NCI-H526 (cell line): ENCODE data around the gene POU2F3.
A peak's percentile ranks its signal among the peaks of the same experiment; 100 is the strongest.

Source experiments
- DNase-seq, 2 experiments: peaks; one replicate each; lab custom pipeline; 2025; lab: John Stamatoyannopoulos, UW

Gene POU2F3

GRCh38 chr11:120338107-120338933 is 98.4 kb downstream of the POU2F3 start:
- DNase-seq = no peak

GRCh38 chr11:120339394-120339890 is 99.5 kb downstream of the POU2F3 start:
- peak; percentile 74 to 86 for DNase-seq

GRCh38 chr11:120340529-120340928 is 100.6 kb downstream of the POU2F3 start:
- no peak for DNase-seq

GRCh38 chr11:120342226-120342625 is 102.3 kb downstream of the POU2F3 start:
- no peak for DNase-seq

GRCh38 chr11:120342678-120343077 is 102.7 kb downstream of the POU2F3 start:
- DNase-seq = no peak

GRCh38 chr11:120343429-120343828 is 103.5 kb downstream of the POU2F3 start:
- DNase-seq = no peak

- DNase-seq = no peak
Measured at GRCh38 chr11:120344302-120345004, 104.5 kb downstream of the POU2F3 start.

- DNase-seq = no peak
Measured at GRCh38 chr11:120346233-120346632, 106.3 kb downstream of the POU2F3 start.

- DNase-seq = no peak
Measured at GRCh38 chr11:120350637-120351036, 110.7 kb downstream of the POU2F3 start.

GRCh38 chr11:120352405-120352804 is 112.5 kb downstream of the POU2F3 start:
- peak in 1 of 2 experiments; percentile 36 for DNase-seq

- DNase-seq = no peak
Measured at GRCh38 chr11:120354068-120354467, 114.1 kb downstream of the POU2F3 start.

- DNase-seq = peak; percentile 76 to 89
Measured at GRCh38 chr11:120354779-120355178, 114.8 kb downstream of the POU2F3 start.

- no peak for DNase-seq
Measured at GRCh38 chr11:120357620-120358019, 117.7 kb downstream of the POU2F3 start.

- no peak for DNase-seq
Measured at GRCh38 chr11:120358729-120359128, 118.8 kb downstream of the POU2F3 start.

- no peak for DNase-seq
Measured at GRCh38 chr11:120363436-120363835, 123.5 kb downstream of the POU2F3 start.

GRCh38 chr11:120365512-120365911 is 125.6 kb downstream of the POU2F3 start:
- DNase-seq = no peak
